Activated naive CD4-positive, alpha-beta T cell treated with anti-CD3 and anti-CD28 coated beads, Interleukin-2, amount 50 U/mL, for 72 hours (primary cell): ENCODE data around the gene MIB1. TPM values are rescaled to one million over a fixed set of nuclear protein-coding genes. Genes with fewer than 3 reads are reported as not detected.
A peak's percentile ranks its signal among the peaks of the same experiment; 100 is the strongest.

Experiments
- ATAC-seq, 2 donors: fragments of 150-1000 bp; cut with Tn5 transposase; 2 replicates each; pipeline ENCODE4 v1.10.0; 2021; ENCODE audit warnings: mild to moderate bottlenecking in 2 of 2, moderate library complexity in 2 of 2
- DNase-seq, 2 donors: peaks; one replicate each; pipeline ENCODE4 v3.0.0; 2021 to 2022; ENCODE audit warnings: low spot score in 2 of 2
- H3K27ac Mint-ChIP-seq, 2 donors: one replicate each; pipeline ENCODE4 v1.8.0; 2022; ENCODE audit warnings: mild to moderate bottlenecking in 2 of 2, mixed read lengths in 2 of 2
- H3K36me3 Mint-ChIP-seq, 2 donors: one replicate each; pipeline ENCODE4 v1.8.0; 2022; ENCODE audit warnings: mixed read lengths in 2 of 2
- H3K9me3 Mint-ChIP-seq, 2 donors: one replicate each; pipeline ENCODE4 v1.8.0; 2022; ENCODE audit warnings: mixed read lengths in 2 of 2
- total RNA-seq, 2 donors: library from RNA; stranded (reverse); gene quantifications; one replicate each; pipeline ENCODE4 v1.2.3, GENCODE V29; 2022

The MIB1 gene
- total RNA-seq, 2 donors from 2014 or later, result 32.5 to 43.7 TPM

- H3K27ac Mint-ChIP-seq, result no peak overlapping the region
- H3K9me3 Mint-ChIP-seq, result no peaks in the 10 kb centered on the region
These were observed 90.8 kb downstream of the MIB1 start for GRCh38 chr18:21831413-21831831.

GRCh38 chr18:21833604-21834298 lies 93.2 kb downstream of the MIB1 start:
- no peaks in the 10 kb centered on the region for H3K36me3 Mint-ChIP-seq
- no peak for ATAC-seq
- DNase-seq, result no peak
- H3K9me3 Mint-ChIP-seq, result no peaks in the 10 kb centered on the region
- no peak overlapping the region for H3K27ac Mint-ChIP-seq

More at GRCh38 chr18:21831413-21831831, 90.8 kb downstream of the MIB1 start:
- ATAC-seq, result no peak
- no peaks in the 10 kb centered on the region for H3K36me3 Mint-ChIP-seq
- no peak for DNase-seq

GRCh38 chr18:21834299-21834660 lies 93.7 kb downstream of the MIB1 start:
- no peaks in the 10 kb centered on the region for H3K9me3 Mint-ChIP-seq
- H3K36me3 Mint-ChIP-seq, result no peaks in the 10 kb centered on the region
- no peak overlapping the region for H3K27ac Mint-ChIP-seq
- ATAC-seq (no peak), DNase-seq (no peak)

- ATAC-seq (no peak), DNase-seq (no peak)
- peaks cover 0 to 6% of the 10 kb centered on the region in 2 donors for H3K36me3 Mint-ChIP-seq
- H3K9me3 Mint-ChIP-seq, result no peaks in the 10 kb centered on the region
- H3K27ac Mint-ChIP-seq, result no peak overlapping the region
These were observed 101.0 kb downstream of the MIB1 start for GRCh38 chr18:21841570-21841969.

GRCh38 chr18:21843341-21843740 lies 102.7 kb downstream of the MIB1 start:
- DNase-seq (no peak), ATAC-seq (no peak)
- peaks cover 0 to 6% of the 10 kb centered on the region in 2 donors for H3K36me3 Mint-ChIP-seq
- H3K27ac Mint-ChIP-seq, result no peak overlapping the region
- no peaks in the 10 kb centered on the region for H3K9me3 Mint-ChIP-seq

GRCh38 chr18:21851327-21851961 lies 110.9 kb downstream of the MIB1 start:
- ATAC-seq (no peak), DNase-seq (no peak)
- Mint-ChIP-seq H3K27ac (no peak overlapping the region), H3K36me3 (no peaks in the 10 kb centered on the region), H3K9me3 (no peaks in the 10 kb centered on the region)

- no peak for DNase-seq
- H3K27ac Mint-ChIP-seq, result peak overlapping the region; percentile 3 to 19
- H3K36me3 Mint-ChIP-seq, result peaks cover 0 to 7% of the 10 kb centered on the region in 2 donors
- no peaks in the 10 kb centered on the region for H3K9me3 Mint-ChIP-seq
- ATAC-seq, result no peak
These were observed 112.4 kb downstream of the MIB1 start for GRCh38 chr18:21853016-21853415.

GRCh38 chr18:21853775-21854552 lies 113.4 kb downstream of the MIB1 start:
- DNase-seq, result no peak
- Mint-ChIP-seq H3K36me3 (peaks cover 1 to 7% of the 10 kb centered on the region in 2 donors), H3K27ac (no peak overlapping the region), H3K9me3 (no peaks in the 10 kb centered on the region)
- no peak for ATAC-seq

- Mint-ChIP-seq H3K9me3 (no peaks in the 10 kb centered on the region), H3K36me3 (peaks cover 4 to 7% of the 10 kb centered on the region in 2 donors), H3K27ac (no peak overlapping the region)
- ATAC-seq (no peak), DNase-seq (no peak)
These were observed 114.8 kb downstream of the MIB1 start for GRCh38 chr18:21855432-21855831.

GRCh38 chr18:21857871-21858270 lies 117.3 kb downstream of the MIB1 start:
- peaks cover 4 to 9% of the 10 kb centered on the region in 2 donors for H3K36me3 Mint-ChIP-seq
- no peak for DNase-seq
- no peak for ATAC-seq
- no peaks in the 10 kb centered on the region for H3K9me3 Mint-ChIP-seq
- H3K27ac Mint-ChIP-seq, result no peak overlapping the region

GRCh38 chr18:21858544-21858943 lies 118.0 kb downstream of the MIB1 start:
- Mint-ChIP-seq H3K9me3 (no peaks in the 10 kb centered on the region), H3K27ac (no peak overlapping the region), H3K36me3 (peaks cover 4 to 13% of the 10 kb centered on the region in 2 donors)
- DNase-seq (no peak), ATAC-seq (no peak)

GRCh38 chr18:21864386-21864785 lies 123.8 kb downstream of the MIB1 start:
- no peak for ATAC-seq
- no peaks in the 10 kb centered on the region for H3K9me3 Mint-ChIP-seq

GRCh38 chr18:21865043-21865442 lies 124.5 kb downstream of the MIB1 start:
- peaks cover 0 to 6% of the 10 kb centered on the region in 2 donors for H3K36me3 Mint-ChIP-seq

More at GRCh38 chr18:21864386-21864785, 123.8 kb downstream of the MIB1 start:
- Mint-ChIP-seq H3K36me3 (peaks cover 0 to 6% of the 10 kb centered on the region in 2 donors), H3K27ac (no peak overlapping the region)
- DNase-seq, result no peak

GRCh38 chr18:21868770-21869169 lies 128.2 kb downstream of the MIB1 start:
- no peak overlapping the region for H3K27ac Mint-ChIP-seq
- no peaks in the 10 kb centered on the region for H3K36me3 Mint-ChIP-seq
- ATAC-seq, result no peak
- H3K9me3 Mint-ChIP-seq, result peaks cover 0 to 4% of the 10 kb centered on the region in 2 donors
- DNase-seq, result no peak

More at GRCh38 chr18:21865043-21865442, 124.5 kb downstream of the MIB1 start:
- no peak for ATAC-seq
- H3K9me3 Mint-ChIP-seq, result no peaks in the 10 kb centered on the region
- H3K27ac Mint-ChIP-seq, result no peak overlapping the region
- DNase-seq, result no peak

- ATAC-seq (no peak), DNase-seq (no peak)
- H3K9me3 Mint-ChIP-seq, result no peaks in the 10 kb centered on the region
- H3K36me3 Mint-ChIP-seq, result no peaks in the 10 kb centered on the region
- H3K27ac Mint-ChIP-seq, result no peak overlapping the region
These were observed 149.0 kb downstream of the MIB1 start for GRCh38 chr18:21889570-21889969.

GRCh38 chr18:21894619-21895367 lies 154.2 kb downstream of the MIB1 start:
- DNase-seq (no peak), ATAC-seq (no peak)
- Mint-ChIP-seq H3K27ac (no peak overlapping the region), H3K36me3 (no peaks in the 10 kb centered on the region), H3K9me3 (no peaks in the 10 kb centered on the region)
